ENCODE results near the gene TLL1.

DNA sequence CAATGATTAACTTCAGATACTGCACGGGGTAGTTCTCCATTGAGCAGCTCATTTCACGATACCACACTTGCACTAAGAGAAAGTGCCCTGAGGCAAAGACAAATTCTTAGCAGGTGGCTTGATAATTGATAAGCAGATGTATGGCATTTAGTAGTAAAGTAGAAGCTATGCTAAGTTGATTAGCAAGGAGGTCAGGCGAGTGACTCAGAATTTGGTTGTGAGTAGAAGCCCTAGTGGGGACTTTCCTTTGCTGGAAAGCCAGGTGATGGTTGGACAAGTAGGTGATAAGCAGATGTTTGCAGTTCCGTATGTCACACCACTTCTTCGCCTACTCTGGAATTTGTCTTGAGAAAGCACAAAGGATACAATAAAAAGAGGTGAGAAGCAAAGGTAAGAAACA, 58.7 kb downstream of the TLL1 start:
- TF ChIP-seq, protein P1, sequence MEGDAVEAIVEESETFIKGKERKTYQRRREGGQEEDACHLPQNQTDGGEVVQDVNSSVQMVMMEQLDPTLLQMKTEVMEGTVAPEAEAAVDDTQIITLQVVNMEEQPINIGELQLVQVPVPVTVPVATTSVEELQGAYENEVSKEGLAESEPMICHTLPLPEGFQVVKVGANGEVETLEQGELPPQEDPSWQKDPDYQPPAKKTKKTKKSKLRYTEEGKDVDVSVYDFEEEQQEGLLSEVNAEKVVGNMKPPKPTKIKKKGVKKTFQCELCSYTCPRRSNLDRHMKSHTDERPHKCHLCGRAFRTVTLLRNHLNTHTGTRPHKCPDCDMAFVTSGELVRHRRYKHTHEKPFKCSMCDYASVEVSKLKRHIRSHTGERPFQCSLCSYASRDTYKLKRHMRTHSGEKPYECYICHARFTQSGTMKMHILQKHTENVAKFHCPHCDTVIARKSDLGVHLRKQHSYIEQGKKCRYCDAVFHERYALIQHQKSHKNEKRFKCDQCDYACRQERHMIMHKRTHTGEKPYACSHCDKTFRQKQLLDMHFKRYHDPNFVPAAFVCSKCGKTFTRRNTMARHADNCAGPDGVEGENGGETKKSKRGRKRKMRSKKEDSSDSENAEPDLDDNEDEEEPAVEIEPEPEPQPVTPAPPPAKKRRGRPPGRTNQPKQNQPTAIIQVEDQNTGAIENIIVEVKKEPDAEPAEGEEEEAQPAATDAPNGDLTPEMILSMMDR (conservative IDR thresholded peaks at IDR 0.05; ENCODE audit: low read depth, low read length): no peak
- TF ChIP-seq EZH2 (IDR thresholded peaks at IDR 0.05; ENCODE audit: borderline replicate concordance, low read depth, low read length, poor library complexity, severe bottlenecking): no peak
